GM12865 (cell line): ENCODE results near the gene CAPN15.

Source experiments
- DNase-seq: peaks from one replicate; pipeline ENCODE4 v3.0.0; 2010; ENCODE audit warnings: low read depth
- H3K4me3 ChIP-seq: 2 replicates; pipeline ENCODE4 v1.5.1; 2011; ENCODE audit warnings: mild to moderate bottlenecking, low read depth, low read length, control low read depth
- CTCF ChIP-seq: IDR thresholded peaks from 2 replicates; pipeline ENCODE4 v1.5.1; 2011; ENCODE audit warnings: low read length, control low read depth, low read depth, inconsistent platforms; ENCODE audit not compliant: insufficient read depth; ENCODE audit errors: missing control alignments

The CAPN15 gene

GRCh38 chr16:552171-552570 lies 24.7 kb downstream of the CAPN15 start:
- DNase-seq = no peak
- no peak for TF ChIP-seq CTCF

GRCh38 chr16:553601-554296 lies 26.2 kb downstream of the CAPN15 start:
- DNase-seq = no peak
- TF ChIP-seq CTCF = no peak

More at GRCh38 chr16:552171-552570, 24.7 kb downstream of the CAPN15 start:
- H3K4me3 ChIP-seq = no peak overlapping the region

GRCh38 chr16:554297-554621 lies 26.7 kb downstream of the CAPN15 start:
- H3K4me3 ChIP-seq = no peak overlapping the region
- no peak for DNase-seq
- no peak for TF ChIP-seq CTCF

More at GRCh38 chr16:553601-554296, 26.2 kb downstream of the CAPN15 start:
- H3K4me3 ChIP-seq = no peak overlapping the region

DNA sequence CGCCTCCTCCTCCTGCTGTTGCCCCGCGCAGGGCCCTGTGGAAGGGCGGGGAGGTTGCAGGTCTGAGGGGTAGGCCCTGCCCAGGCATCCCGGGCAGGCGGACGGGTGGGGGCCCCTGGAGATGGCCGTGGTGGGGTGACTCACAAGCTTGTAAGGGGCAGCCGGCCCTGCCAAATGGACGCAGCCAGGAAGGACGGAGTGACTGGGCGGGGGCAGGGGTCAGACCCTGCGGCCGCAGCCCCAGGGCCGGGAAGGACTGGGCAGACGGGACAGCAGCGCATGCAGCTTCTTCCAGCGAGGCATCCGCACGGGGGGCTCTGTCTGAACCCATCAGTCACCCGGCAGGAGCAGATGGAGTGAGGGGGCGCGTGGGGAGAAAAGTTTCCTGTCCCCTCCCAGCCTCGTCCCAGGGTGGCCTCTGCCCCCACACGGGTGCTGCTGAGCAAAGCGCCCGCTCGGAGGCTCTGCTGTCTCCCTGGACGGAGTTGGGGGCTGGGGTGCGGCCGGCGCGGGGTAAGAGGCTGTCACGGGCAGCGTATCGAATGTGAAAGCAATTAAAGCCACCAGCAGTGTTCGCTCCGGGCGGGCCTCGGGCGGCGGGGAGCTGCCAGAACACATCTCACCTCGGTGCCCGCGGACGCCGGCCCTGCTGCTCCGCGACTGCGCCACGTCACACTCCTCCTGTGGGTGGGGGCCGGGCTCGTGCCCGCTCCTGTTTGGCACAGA lies 27.3 kb downstream of the CAPN15 start:
- no peak for DNase-seq
- TF ChIP-seq CTCF = no peak
- no peak overlapping the region for H3K4me3 ChIP-seq

DNA sequence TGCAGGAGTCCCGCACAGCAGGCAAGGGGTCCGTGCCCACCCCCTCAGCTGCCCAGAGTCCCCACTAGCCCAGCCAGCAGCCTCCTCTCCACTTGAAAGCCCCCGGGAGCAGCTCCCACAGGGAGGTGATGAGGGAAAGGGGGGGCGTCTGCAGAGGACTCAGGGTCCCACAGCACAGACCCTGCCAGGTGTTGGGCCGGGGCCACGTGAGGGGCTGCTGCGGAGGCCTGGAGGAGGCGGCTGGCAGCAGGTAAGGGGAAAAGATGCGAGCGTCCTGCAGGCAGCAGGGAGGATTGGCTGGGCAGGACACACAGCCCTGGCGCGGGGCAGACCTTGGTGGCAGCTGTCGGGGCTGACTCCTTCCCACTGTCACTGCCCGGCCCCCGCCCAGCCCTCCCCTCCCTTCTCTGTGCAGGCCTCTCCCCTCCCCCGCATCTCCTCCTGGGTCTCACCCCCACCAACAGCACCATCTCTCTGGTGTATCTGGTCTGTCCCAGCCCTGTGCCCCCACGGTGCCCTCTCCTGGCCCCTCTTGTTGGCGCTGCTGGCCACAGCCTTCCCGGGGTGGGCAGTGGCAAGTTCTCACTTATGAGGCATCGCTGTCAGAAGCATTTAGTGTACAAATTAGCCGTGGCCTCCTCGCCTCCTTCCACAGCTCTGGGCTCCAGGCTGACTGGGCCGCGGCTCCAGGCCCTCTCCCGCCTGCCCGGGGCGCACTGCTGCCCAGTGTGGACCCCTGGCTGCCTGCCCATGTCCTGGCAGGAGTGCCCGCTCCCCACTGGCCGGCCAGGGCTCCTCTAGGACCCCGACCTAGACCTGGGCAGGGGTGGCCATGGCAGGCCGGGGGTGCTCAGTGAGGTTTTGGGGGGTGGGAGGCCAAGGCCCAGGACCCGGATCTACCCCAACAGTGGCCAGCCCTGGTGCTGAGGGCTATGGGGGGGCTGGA lies 28.3 kb downstream of the CAPN15 start:
- H3K4me3 ChIP-seq = no peak overlapping the region
- no peak for TF ChIP-seq CTCF
- no peak for DNase-seq

GRCh38 chr16:556474-557173 lies 29.1 kb downstream of the CAPN15 start:
- no peak for DNase-seq
- no peak overlapping the region for H3K4me3 ChIP-seq
- TF ChIP-seq CTCF = no peak
